ENCODE measurements around the gene FRMD5. TPM values are rescaled to one million over a fixed set of nuclear protein-coding genes. Genes with fewer than 3 reads are reported as not detected.

The FRMD5 gene
- total RNA-seq, 1 experiment from 2014 or later: 6.5 TPM

- Histone ChIP-seq H3K4me2 (no peak overlapping the region), H3K79me2 (ENCODE audit: low read depth) (no peaks in the 10 kb centered on the region), H3K9me2 (ENCODE audit: insufficient read depth) (no peaks in the 10 kb centered on the region), H3K27ac (no peak overlapping the region), H3K4me3 (no peak overlapping the region), H3K9me3 (ENCODE audit: insufficient read depth, low read depth) (no peaks in the 10 kb centered on the region), H4K20me1 (ENCODE audit: insufficient read depth) (no peaks in the 10 kb centered on the region), H3F3A (ENCODE audit: insufficient read depth, low read depth) (no peaks in the 10 kb centered on the region), H3K4me1 (replicated peaks; ENCODE audit: insufficient read depth) (peaks cover 7% of the 10 kb centered on the region; the same call in 1 of the 2 replicates), H3K36me3 (ENCODE audit: low read depth) (no peaks in the 10 kb centered on the region), H3K27me3 (ENCODE audit: insufficient read depth, low read depth) (no peaks in the 10 kb centered on the region), H2AFZ (no peak overlapping the region)
- ChIA-PET POLR2A (ENCODE audit: unreplicated experiment) (no interaction called here), CTCF (no interaction called here)
- intact Hi-C loops (cut with micrococcal nuclease; ENCODE audit: unreplicated experiment): no loop called here
- BruUV-seq (replicated peaks): no TSS peak
- no peak for TF ChIP-seq EZH2 (IDR thresholded peaks at IDR 0.05; ENCODE audit: low read depth)
- DNase-seq: no peak
Observed at GRCh38 chr15:43928152-43928551, 266.9 kb downstream of the FRMD5 start.

GRCh38 chr15:43927203-43927602 lies 267.9 kb downstream of the FRMD5 start:
- Histone ChIP-seq H3K4me1 (replicated peaks; ENCODE audit: insufficient read depth) (peaks cover 13% of the 10 kb centered on the region), H3F3A (ENCODE audit: insufficient read depth, low read depth) (no peaks in the 10 kb centered on the region), H3K36me3 (ENCODE audit: low read depth) (no peaks in the 10 kb centered on the region), H3K9me2 (ENCODE audit: insufficient read depth) (no peaks in the 10 kb centered on the region), H3K4me3 (no peak overlapping the region), H4K20me1 (ENCODE audit: insufficient read depth) (no peaks in the 10 kb centered on the region; the same call in 1 of the 2 replicates), H3K79me2 (ENCODE audit: low read depth) (no peaks in the 10 kb centered on the region), H3K27me3 (ENCODE audit: insufficient read depth, low read depth) (no peaks in the 10 kb centered on the region), H2AFZ (no peak overlapping the region), H3K9me3 (ENCODE audit: insufficient read depth, low read depth) (no peaks in the 10 kb centered on the region), H3K4me2 (no peak overlapping the region), H3K27ac (no peak overlapping the region)
- CTCF ChIA-PET: interaction anchor here (0.6 kb wide), 1 partner anchor 11 kb away, joined by 3 read pairs; no protein-coding TSS in a partner anchor
- intact Hi-C loops (cut with micrococcal nuclease; ENCODE audit: unreplicated experiment): no loop called here
- POLR2A ChIA-PET (ENCODE audit: unreplicated experiment): no interaction called here
- no peak for TF ChIP-seq CTCF (conservative IDR thresholded peaks at IDR 0.05)
- TF ChIP-seq EZH2 (IDR thresholded peaks at IDR 0.05; ENCODE audit: low read depth): no peak
- DNase-seq: no peak
- no TSS peak for BruUV-seq (replicated peaks)

GRCh38 chr15:43923553-43923952 lies 271.5 kb downstream of the FRMD5 start:
- Histone ChIP-seq H3K4me1 (replicated peaks; ENCODE audit: insufficient read depth) (peaks cover 10% of the 10 kb centered on the region; the same call in 1 of the 2 replicates), H3K27me3 (ENCODE audit: insufficient read depth, low read depth) (no peaks in the 10 kb centered on the region), H3K9me3 (ENCODE audit: insufficient read depth, low read depth) (no peaks in the 10 kb centered on the region), H4K20me1 (ENCODE audit: insufficient read depth) (no peaks in the 10 kb centered on the region; the same call in 1 of the 2 replicates), H2AFZ (no peak overlapping the region), H3K9me2 (ENCODE audit: insufficient read depth) (no peaks in the 10 kb centered on the region), H3K27ac (no peak overlapping the region), H3K79me2 (ENCODE audit: low read depth) (no peaks in the 10 kb centered on the region), H3K4me2 (no peak overlapping the region), H3K36me3 (ENCODE audit: low read depth) (no peaks in the 10 kb centered on the region), H3F3A (ENCODE audit: insufficient read depth, low read depth) (no peaks in the 10 kb centered on the region), H3K4me3 (no peak overlapping the region)
- DNase-seq: no peak
- BruUV-seq (replicated peaks): no TSS peak
- ChIA-PET POLR2A (ENCODE audit: unreplicated experiment) (no interaction called here), CTCF (no interaction called here)
- TF ChIP-seq CTCF (conservative IDR thresholded peaks at IDR 0.05) (no peak), EZH2 (IDR thresholded peaks at IDR 0.05; ENCODE audit: low read depth) (no peak)
- intact Hi-C loops (cut with micrococcal nuclease; ENCODE audit: unreplicated experiment): no loop called here

GRCh38 chr15:43922021-43922420 lies 273.1 kb downstream of the FRMD5 start:
- Histone ChIP-seq H3K4me3 (no peak overlapping the region), H3K4me2 (0 out of 2 replicates have a peak overlapping the region, but pooled peaks have one; percentile 10), H4K20me1 (ENCODE audit: insufficient read depth) (no peaks in the 10 kb centered on the region; the same call in 1 of the 2 replicates), H3K4me1 (replicated peaks; ENCODE audit: insufficient read depth) (peaks cover 10% of the 10 kb centered on the region; the same call in 1 of the 2 replicates), H2AFZ (no peak overlapping the region), H3F3A (ENCODE audit: insufficient read depth, low read depth) (no peaks in the 10 kb centered on the region), H3K27ac (no peak overlapping the region), H3K27me3 (ENCODE audit: insufficient read depth, low read depth) (no peaks in the 10 kb centered on the region), H3K9me3 (ENCODE audit: insufficient read depth, low read depth) (no peaks in the 10 kb centered on the region), H3K9me2 (ENCODE audit: insufficient read depth) (no peaks in the 10 kb centered on the region), H3K36me3 (ENCODE audit: low read depth) (no peaks in the 10 kb centered on the region), H3K79me2 (ENCODE audit: low read depth) (no peaks in the 10 kb centered on the region)
- CTCF ChIA-PET: no interaction called here
- DNase-seq: peak; percentile 21 to 48
- BruUV-seq (replicated peaks): no TSS peak
- intact Hi-C loops (cut with micrococcal nuclease; ENCODE audit: unreplicated experiment): no loop called here
- TF ChIP-seq EZH2 (IDR thresholded peaks at IDR 0.05; ENCODE audit: low read depth) (no peak), CTCF (conservative IDR thresholded peaks at IDR 0.05) (no peak)
- POLR2A ChIA-PET (ENCODE audit: unreplicated experiment): interaction anchor here (0.6 kb wide), 1 partner anchor 34 kb away, joined by 3 read pairs; no protein-coding TSS in a partner anchor
